GM19397 (cell line): Measurements from ENCODE around the gene TNIK.
A peak's percentile ranks its signal among the peaks of the same experiment; 100 is the strongest.
"Not testable (repeated sequence)": the region's sequence is repeated elsewhere in the genome, so short reads cannot be mapped to it uniquely, and the experiment has no call there.

Experiments used
- ATAC-seq: cut with Tn5 transposase; IDR thresholded peaks from one replicate; pipeline ENCODE4 v1.9.1; 2021; ENCODE audit warnings: mild to moderate bottlenecking, moderate library complexity; ENCODE audit not compliant: unreplicated experiment

Gene TNIK

DNA sequence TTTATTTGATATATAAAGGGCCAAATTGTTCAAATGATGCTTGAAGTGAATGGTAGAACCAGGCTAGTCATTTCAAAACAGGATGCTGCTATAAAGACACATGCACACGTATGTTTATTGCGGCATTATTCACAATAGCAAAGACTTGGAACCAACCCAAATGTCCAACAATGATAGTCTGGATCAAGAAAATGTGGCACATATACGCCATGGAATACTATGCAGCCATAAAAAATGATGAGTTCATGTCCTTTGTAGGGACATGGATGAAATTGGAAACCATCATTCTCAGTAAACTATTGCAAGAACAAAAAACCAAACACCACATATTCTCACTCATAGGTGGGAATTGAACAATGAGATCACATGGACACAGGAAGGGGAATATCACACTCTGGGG lies 172.4 kb downstream of the TNIK start:
- ATAC-seq = not testable (repeated sequence)

DNA sequence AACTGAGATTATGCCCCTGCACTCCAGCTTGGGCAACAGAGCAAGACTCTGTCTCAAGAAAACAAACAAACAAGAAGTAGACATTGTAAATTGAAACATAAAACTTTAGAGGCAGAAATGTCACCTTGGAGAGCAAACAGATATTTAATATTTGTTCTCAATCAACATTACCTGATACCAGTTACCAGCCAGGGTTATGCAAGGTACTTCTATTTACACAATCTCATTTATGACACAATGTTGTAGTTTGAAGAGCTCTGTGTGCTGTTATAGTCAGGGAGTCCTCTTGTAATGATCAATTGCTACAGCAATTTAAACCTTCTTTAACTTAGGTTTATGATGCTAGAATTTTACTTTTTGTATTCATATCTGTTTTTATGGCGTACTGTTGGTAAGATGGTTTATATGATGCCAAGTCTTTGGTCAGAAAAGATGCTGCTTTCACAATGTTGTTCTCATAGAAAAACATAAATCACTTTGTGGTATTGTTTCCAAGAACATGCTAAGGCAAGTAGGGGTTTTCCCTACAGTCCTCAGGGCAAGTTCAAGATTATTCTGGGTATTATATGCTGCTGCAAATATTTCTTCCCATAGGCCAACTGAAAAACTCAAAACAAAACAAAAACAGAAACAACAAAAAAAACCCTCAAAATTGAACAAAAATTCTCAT lies 173.5 kb downstream of the TNIK start:
- ATAC-seq = no peak

DNA sequence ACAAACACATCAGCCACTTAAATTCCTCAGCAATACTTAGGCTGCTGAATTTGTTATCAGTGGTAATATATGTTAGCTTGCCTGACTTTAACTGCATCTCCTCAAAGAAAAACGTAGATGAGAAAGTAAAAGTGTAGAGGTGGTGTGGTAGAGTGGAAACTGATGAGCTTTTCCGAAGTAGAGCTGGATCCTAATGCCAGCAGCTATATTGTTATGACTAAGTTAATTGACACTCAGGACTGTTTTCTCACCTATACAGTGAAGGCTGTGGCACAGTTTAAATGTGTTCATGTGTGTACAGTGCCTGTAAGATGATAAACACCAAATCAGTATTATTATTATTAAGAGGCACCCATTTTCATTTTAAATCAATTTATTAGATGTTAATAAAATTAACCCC lies 174.9 kb downstream of the TNIK start:
- ATAC-seq = no peak

DNA sequence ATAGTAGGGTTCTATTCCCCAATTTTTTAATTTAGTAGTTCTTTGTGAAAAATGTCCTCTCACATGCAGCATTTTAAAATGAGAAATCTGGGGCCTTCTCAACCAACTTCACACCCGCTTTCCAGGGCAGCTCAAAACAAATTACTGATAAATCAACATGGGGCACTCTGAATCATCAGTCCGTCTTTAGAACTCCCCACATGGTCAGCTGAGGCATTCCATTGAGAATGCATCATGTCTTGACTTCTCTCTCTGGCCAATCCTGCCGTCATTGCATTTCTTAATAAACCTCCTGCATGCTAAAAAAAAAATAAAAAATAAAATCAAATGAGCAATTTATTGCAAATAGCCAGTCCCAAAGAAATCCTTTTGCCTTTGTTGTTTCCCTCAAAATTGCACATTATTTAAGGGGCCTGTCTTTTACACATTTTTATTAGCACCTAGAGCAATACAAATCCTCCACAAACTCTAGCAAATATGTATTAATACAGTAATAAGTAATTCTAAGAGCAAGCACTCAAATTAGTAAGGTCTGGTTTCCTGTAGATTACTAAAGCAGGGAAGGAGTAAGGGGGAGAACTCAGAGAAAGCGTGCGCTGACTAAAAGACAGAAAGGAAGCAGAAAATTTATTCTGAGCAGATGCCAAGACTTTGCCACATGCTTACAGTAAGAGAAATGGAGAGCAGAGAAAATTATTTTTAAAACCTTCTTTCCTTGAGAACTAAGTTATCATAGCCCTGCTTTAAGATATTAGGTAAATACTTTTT lies 175.7 kb downstream of the TNIK start:
- peak; percentile 38 for ATAC-seq

DNA sequence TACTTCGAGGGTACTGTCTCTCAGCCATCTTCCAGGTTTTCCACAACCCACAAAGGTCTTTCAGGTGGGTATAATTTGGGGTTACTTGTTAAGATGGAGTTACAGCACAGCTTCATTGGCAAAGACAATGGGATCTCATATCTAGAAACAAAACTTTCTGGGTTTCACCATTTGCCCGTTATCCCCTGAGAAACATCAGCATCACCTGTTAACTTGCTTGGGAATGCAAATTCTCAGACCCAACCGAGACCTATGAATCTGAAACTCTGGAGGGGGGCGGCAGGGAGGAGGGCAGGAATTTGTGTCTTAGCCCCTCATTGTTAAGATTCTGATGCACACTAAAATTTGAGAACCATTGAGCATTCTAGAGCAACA lies 176.4 kb downstream of the TNIK start:
- ATAC-seq = no peak

DNA sequence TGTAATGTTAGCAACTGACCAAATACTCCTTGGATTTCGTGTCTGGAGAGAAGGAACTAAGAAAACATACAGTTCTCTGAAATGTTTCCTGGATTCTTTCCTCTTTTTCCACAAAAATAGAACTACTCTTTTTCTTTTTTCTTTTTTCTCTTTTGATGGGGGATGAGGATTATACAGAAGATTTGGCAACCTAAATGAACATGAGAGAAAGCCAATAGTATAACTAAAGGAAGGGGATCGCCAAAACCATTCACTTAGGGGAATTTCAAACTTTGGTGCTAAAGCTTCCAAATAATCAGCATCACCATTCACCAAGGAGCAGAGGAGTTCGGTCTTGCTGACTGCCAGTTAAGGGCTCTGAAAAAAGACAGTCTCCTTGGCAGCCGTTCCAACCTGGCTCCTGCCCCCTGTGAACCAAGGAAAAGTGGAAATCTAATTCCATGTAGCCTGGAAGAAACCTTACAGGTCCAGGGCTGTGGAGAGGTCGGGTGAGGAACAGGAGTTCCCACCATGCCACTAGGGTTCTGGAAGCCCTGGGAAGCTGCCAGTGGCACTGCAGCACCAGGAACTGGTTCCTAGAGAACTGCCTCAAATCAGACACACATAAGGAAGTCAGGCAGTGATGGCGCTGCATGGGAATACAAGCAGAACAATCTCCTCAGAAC lies 176.9 kb downstream of the TNIK start:
- ATAC-seq = no peak

DNA sequence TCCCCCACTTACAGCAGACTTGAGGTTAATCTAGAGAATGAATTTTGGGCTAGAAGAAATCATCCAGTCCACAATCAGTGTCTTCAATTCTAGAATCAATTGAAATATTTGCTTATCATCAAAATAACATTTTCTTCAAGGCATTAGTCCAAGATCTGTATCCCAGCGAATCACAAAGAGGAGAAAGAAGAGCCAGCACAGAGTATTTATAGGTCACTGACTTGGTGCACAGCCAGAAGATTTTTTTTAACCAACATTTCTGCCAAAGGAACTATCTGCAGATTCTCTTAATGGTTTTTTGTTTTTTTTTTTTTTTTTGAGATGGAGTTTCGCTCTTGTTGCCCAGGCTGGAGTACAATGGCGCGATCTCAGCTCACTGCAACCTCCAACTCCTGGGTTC lies 178.2 kb downstream of the TNIK start:
- ATAC-seq = no peak

DNA sequence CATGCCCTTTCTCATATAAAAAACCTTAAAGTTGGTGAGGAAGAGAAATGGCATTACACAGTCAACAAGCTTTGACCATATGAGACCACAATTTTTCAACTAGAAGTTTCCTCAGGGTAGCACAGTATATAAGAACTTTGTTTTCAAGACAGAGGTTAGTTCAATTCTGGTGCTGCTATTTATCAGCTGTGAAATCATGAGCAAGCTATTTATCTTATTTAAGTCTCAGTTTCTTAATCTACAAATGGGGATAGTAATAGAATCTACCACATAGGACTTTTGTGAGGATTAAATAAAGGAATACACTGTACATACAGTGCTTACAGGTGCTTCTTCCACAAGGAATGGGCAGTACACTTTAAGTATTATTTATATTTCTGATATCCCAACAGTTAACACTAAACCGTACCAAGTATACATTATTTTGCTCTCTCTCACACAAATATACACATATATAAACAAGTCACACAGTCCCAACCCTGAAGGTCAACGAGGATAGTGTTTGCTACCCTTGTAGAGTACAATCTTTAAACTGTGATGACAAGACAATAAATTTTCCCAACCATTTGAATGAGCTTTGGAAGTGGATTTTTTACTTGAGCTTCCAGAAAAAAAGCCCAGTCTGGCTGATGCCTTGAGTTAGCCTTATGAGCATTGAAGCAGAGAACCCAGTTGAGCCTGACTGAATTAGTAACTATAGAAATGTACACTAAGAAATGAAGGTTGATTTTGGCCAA lies 178.8 kb downstream of the TNIK start:
- no peak for ATAC-seq

DNA sequence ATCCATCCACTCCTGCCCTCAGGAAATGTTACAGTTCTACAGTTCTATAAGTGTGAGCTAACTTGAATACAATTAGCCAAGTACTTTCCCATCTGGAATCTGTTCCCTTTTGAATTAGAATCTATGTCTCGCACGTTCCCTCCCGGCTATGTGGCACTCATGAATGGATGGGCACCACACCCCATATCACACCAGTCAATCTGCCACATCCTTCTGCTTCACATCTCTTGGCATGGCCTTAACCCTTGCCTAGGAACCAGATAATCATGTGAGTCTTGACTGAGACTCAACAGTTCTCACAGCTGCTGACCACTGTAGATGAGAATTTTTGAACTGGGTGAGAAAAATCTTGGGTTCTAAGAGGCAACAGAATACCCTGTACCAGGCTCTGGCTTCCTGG lies 180.2 kb downstream of the TNIK start:
- ATAC-seq = no peak

DNA sequence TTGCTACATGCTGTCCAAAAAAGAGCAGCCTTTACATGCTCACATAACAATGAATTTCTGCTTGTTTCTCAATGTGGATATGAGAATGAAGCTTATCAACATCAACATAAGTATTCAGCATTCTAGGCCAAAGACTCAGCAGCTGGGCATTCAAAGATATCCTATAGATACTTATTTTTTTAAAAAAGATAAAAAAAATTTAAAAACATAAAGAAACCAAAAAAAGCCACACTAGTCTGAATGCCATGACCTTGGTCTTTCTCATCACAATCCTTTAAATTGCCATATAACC lies 182.0 kb downstream of the TNIK start:
- ATAC-seq = no peak

DNA sequence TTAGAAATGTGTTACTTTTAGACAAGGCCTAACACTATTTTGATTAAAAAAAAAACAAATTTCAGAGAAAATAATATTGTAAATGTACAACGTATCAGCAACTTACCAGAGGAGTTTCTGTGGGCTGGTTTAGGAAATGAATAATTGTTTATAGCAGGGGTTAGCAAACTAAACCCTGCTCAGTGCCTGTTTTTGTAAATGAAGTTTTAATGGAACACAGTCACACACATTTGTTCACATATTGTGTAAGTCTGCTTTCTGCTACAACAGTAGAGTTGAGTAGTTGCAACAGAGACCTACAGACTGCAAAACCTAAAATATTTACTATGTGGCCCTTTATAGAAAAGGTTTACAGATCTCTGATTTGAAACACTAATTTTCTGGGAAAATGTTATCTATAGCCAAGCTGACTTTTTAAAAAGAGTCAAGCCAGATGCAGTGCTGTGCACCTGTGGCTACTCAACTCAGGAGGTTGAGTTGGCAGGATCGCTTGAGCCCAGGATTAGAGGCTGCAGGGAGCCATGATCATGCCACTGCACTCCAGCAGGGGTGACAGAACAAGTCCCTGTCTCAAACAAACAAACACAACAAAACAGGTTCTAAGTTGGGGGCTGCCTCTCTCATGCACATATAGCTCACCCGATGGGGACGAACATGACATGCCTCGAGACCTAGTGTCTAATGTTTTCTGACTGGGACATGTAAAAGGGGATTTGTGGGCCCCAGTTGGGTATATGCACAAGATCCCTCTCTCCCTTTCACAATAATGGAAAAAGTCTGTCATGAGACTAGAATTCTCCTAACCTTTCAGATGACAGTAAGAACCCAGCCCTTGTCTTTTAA lies 182.5 kb downstream of the TNIK start:
- ATAC-seq = no peak

DNA sequence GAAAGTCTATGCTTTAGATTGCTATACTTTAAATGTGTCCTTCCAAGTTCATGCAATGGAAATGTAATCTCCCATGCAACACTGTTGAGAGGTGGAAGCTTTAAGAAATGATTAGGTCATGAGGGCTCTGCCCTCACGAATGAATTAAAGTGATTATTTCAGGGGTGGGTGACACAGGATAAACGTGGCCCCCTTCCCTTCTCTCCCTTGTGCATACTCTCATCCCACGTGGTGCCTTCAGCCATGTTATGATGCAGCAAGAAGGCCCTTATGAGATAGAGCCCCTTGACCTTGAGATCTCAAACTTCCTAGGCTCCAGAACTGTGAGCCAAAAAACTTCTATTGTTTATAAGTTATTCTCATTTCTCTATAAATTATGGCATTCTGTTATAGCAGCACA lies 183.3 kb downstream of the TNIK start:
- no peak for ATAC-seq

DNA sequence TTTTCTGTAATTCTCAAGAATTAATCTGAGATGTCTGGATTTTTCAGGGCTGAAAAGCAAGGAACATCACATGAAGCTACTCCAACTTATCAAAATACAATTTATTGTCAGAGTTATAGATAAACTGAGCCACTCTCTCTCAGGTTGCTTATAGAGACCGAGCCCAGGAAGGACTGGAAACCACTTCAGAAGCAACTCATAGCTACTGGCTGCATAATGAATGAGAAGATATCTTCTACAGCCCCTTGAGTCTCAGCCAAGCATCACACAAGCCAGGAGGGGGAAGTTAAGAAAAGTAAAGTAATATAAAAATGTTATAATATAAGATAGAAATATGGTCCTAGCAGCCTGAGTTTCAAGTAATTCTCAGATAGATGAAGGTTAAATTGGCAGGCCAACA lies 186.0 kb downstream of the TNIK start:
- ATAC-seq = no peak

DNA sequence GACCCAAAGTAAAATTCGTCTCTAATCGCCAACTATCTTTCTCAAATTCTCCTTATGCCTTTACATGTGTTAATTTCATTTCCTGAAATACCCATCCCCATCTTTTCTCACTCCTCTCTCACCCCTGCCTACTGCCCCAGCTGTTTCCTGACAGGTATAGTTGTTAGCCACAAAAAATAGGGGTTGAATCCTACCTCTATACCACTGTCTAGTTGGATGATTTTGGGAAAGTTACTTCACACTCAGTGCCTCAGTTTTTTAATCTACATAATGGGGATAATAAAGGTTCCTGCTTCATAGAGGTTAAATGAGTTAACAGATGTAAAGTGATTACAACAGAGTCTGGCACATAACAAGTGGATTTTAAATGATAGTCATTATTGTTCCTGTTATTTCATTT lies 189.7 kb downstream of the TNIK start:
- no peak for ATAC-seq

DNA sequence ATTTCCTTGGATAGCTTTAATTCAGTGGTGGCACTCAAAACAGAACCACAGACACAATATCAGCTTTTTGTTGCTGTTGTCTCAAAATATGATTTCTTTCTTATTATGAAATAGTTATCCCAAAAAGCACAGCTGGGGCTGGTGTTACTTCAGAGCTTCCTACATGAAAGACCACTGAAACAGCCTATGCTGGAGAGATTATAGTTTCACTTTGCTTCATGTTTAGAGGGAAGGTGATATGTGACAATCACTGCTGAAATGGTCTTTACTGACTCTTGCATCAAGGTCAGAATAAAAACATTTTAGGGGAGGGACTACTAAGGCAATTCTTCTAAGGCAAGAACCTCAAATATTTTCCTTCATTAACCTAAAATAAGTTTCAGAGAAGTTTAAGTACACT lies 190.7 kb downstream of the TNIK start:
- ATAC-seq = no peak

DNA sequence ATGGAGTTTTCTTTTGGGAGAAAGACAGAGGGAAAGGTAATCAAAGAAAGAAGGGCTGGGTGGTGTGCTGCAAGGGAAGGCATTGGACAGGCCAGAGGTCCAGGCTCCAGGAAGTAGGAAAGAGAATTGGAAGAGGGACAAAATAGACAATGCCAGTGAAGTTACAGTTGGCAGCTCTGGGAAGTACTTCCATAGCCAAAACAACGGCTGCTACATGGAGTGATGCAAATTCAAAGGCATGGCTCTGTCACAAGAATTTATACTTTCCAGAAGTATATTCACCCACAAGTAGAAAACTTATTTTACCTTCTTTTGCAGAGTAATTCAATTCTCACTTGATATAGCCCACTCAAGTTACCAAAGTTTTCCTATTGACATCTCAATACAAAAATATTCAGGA lies 191.5 kb downstream of the TNIK start:
- no peak for ATAC-seq

DNA sequence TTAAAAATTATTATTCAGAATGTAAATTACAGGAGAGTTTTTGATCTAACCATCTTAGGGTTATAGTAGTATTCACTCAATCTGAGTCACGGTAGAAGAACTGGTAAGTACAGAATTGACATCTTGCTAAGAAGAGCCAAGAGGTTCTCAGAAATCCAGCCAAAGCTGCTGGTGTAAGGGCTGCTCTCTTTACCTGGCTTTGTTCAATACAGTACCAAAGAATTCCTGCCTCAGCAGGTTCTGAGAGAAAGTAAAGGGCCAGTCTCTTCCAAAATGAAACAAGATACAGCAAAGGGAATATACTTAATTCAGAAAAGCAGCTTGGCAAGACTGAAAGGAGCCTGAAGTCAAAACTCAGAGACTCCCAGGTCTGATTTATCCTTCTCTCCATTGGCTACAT lies 193.1 kb downstream of the TNIK start:
- ATAC-seq = no peak

DNA sequence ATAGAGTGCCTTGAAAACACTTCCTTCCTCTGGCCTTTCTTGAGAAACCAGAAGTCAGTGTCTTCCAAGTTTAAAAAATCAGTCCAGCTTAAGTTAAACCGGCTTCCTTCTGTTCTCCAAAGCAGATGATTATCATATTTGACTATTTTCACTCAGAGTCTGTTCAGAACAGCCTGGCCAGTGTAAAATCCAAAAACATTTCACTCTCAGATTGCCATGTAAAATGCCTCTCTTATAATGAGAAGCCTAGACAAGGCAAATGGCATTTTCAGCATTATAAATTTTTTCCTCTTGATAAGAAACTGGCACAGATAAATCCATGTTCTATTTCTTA lies 193.5 kb downstream of the TNIK start:
- ATAC-seq = no peak

DNA sequence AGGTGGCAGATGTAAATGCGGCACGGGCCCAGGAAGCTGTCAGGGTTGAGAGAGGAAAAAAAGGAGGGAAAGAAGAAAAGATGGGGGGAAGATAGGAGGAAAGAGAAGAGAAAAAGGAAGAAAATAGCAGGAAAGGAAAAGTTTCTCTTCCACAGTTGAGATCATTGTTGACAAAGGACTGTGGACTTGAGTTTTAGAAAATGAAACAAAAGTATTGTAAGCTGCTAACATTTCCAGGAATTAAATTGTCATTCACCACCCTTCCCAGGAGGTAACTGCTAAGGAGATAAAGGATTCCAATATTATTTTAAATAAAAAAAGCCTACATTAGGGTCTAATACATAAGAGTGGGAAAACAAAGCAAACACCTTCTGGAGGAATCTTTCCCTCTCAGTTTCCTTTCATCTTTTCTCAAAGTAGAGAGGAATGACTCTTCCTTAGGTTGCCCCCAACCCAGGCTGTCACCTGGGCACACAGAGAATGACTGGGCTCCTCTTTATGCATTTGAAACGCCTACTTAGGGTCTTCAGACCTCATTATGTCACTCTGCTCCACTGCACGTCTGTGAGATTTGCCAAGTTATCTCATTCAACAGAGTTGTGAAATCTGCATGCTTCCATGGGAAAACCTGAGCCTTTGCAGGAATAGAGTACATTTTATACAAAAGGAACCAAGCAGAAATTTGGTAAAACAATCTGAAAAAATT lies 194.0 kb downstream of the TNIK start:
- no peak for ATAC-seq

DNA sequence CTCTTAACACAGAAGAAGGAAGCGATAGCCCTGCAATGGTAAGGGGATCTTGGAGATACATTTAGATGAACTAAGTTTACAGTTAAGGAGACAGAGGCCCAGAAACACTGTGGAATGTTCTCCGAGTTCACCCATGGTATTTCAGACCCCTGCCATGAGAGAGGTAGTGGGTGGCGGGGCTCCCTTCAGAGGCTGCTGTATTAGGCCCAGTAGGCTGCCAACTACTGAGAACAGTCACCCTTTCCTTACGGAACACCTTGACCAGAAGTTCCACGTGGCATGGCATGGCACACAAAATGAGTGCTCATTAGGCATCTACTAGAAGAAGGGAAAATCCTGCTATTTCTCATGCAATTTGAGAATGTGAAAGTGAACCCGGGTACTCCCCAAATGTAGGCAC lies 195.4 kb downstream of the TNIK start:
- no peak for ATAC-seq
